Stimulated activated CD4-positive, alpha-beta T cell treated with anti-CD3 and anti-CD28 coated beads, Interleukin-4, amount 100 ng/mL, for 4 hours (primary cell): Measurements from ENCODE around the gene SNAP47.

Source experiments
- DNase-seq, 2 experiments: peaks; one replicate each; pipeline ENCODE4 v3.0.0-alpha.2; 2020

The SNAP47 gene

DNA sequence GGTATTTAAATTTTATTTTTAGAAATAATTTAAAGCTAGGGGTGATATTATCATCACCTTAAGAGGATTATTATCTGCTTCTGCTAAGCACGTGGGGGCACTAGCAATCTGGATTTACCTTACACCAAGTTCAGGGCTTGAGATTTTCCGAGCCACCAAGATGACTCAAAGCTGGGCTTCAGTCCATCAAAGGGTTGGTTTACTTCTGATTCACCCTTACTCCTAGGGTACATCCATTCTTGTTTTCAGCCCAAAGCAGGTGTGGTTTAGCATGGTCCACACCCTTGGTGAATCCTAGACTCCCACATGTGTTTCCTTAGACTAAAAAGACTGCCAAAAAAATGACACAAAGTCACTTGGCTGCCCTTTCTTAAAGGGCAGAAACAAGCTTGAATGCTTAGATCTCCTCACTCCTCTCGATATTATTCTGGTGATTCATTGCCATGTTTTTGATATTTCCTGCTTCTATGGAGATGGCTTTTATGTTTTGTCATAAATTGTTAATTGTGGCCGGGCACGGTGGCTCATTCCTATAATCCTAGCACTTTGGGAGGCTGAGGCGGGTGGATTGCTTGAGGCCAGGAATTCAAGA is 70.5 kb downstream of the SNAP47 start:
- DNase-seq: no peak

GRCh38 chr1:227808566-227808965 is 73.3 kb downstream of the SNAP47 start:
- DNase-seq: no peak

DNA sequence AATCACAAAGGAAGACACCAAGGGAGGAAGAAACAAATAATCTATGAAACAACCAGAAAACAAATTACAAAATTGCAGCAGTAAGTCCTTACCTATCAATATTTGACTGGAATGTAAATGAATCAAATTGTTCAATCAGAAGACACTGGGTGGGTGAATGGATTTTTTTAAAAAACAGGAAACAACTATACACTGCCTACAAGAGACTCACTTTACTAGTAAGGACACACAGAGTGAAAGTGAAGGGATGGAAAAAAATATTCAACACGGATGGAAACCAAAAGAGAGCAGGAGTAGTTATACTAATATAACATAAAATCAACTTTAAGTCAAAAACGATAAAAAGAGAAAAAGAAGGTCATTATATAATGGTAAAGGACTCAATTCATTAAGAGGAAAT is 73.8 kb downstream of the SNAP47 start:
- DNase-seq: no peak

DNA sequence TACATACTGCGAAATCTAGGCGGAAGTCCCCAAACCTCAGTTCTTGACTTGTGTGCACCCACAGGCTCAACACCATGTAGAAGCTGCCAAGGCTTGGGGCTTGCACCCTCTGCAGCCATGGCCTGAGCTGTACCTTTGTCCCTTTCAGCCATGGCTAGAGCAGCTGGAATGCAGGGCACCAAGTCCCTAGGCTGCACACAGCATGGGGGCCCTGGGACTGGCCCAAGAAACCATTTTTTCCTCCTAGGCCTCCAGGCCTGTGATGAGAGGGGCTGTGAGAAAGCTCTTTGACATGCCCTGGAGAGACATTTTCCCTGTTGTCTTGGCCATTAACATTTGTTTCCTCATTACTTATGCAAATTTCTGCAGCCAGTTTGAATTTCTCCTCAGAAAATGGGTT is 78.7 kb downstream of the SNAP47 start:
- no peak for DNase-seq

DNA sequence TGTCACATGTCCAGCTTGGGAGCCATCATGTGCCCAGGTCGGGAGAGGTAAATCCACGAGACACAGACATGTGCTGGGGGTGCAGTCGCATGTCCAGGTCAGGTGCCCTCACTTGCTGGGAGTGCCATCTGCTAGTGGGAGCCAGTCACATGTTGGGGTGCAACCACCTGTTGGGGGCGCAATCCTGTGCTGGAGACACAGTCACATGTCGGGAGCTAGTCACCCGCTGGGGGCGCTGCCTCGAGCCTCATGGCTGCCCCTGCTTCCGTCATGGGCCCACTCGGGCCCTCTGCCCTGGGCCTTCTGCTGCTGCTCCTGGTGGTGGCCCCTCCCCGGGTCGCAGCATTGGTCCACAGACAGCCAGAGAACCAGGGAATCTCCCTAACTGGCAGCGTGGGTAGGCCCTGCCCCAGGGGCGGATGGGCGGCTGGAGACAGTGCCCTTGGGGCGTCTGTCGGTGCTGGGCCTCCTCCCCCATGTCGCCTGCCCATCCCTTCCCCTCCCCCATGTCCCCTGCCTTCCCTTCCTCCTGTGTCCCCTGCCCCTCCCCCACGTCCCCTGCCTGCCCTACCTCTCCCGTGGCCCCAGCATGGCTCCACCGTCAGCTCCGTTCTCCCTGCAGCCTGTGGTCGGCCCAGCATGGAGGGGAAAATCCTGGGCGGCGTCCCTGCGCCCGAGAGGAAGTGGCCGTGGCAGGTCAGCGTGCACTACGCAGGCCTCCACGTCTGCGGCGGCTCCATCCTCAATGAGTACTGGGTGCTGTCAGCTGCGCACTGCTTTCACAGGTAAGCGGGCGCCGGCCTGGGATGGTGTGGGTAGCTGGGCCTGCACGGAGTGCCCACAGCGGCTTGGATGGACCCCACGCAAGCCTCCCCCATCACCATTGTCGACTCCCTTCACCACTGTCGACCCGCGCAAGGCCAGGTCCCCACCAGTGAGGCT is 80.5 kb downstream of the SNAP47 start, which contains the start of gene PRSS38:
Gene PRSS38, plus strand, starts transcription at position 208 of the 942 bp plus-strand sequence. Its CDS starts 42 bp downstream, at position 250.
- DNase-seq: no peak

DNA sequence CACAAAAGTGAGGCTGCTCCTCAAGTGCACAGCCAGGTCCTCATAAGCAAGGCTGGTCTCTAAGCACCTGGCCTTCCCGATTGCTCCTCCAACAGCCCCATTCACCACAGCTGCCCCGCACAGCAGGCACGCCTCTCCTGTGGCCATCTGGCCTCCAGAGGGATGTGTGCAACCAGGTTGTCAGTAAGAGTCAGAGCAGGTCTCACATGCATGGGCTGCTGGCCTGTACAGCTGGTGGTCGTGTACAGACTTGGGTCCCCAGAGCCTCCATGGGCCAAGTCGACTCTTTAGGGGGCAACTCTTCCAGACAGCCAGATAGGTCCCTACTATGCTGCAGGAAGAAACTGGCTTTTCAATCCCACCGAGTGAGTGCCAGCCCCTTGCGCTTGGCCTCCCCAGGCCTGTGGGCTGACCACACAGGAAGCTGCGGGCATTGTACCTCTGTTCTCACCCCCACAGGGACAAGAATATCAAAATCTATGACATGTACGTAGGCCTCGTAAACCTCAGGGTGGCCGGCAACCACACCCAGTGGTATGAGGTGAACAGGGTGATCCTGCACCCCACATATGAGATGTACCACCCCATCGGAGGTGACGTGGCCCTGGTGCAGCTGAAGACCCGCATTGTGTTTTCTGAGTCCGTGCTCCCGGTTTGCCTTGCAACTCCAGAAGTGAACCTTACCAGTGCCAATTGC is 81.7 kb downstream of the SNAP47 start:
- DNase-seq: no peak

GRCh38 chr1:227823537-227823936 is 88.3 kb downstream of the SNAP47 start:
- DNase-seq: no peak

- no peak for DNase-seq
Observed at GRCh38 chr1:227824204-227824603, 89.0 kb downstream of the SNAP47 start.

GRCh38 chr1:227828786-227829185 is 93.6 kb downstream of the SNAP47 start:
- DNase-seq: no peak
